ENCODE data around the gene TM7SF3. TPM values are rescaled to one million over a fixed set of nuclear protein-coding genes. Genes with fewer than 3 reads are reported as not detected.

The TM7SF3 gene
- total and polyA plus RNA-seq, 2 donors (not counting 3 experiments of a cell fraction or from before 2014, with no cell fraction given) = 54.8 to 70.7 TPM

GRCh38 chr12:26940516-26941214, 73.5 kb downstream of the TM7SF3 start:
- POLR2A ChIA-PET = no interaction called here
- peak overlapping the region; percentile 40 for H3K9ac ChIP-seq (replicated peaks; ENCODE audit: extremely low read depth, insufficient read depth, low read length)

DNA sequence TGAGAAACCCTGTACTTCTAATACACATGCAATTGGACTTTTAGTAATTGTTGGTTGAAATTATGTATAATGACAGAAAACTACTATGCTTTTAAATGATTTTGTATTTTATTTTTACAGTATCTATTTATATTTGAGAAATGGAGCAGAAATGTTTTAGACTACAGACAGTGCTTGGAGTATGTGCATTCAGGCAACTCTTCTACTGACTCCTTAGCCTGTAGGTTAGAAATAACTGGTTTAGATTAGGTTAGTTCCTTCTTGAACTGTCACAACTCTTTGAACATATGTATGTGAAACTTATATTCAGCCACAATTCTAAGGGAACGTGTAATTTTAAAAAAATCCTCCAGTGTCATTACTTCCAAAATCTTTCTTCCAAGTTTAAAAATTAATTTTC, 74.2 kb downstream of the TM7SF3 start:
- H3K9me1 ChIP-seq (replicated peaks; ENCODE audit: control insufficient read depth, extremely low read depth, insufficient read depth, low read length) = no peaks in the 10 kb centered on the region
- peaks cover 51% of the 10 kb centered on the region for H3K4me1 ChIP-seq (ENCODE audit: control insufficient read depth, extremely low read depth, insufficient read depth, low read length)
- dilution Hi-C loops (cut with MboI; ENCODE audit: extremely low pct_ligation_motif_present, low sequenced_read_pairs) (no loop called here), intact Hi-C loops (cut with micrococcal nuclease) (loop anchor here (5.0 to 10.0 kb wide), 2 partner anchors 355 to 762 kb away; no protein-coding TSS in a partner anchor)
- H3K4me2 ChIP-seq (ENCODE audit: insufficient read depth, low read length) = peak overlapping the region; percentile 90
- no peaks in the 10 kb centered on the region for H3K36me3 ChIP-seq (ENCODE audit: control insufficient read depth in 2 of 2, extremely low read depth in 1 of 2, insufficient read depth in 2 of 2, low read length in 2 of 2)
- peak overlapping the region; percentile 86 for H3K9ac ChIP-seq (replicated peaks; ENCODE audit: extremely low read depth, insufficient read depth, low read length)
- CTCF ChIA-PET = interaction anchor here (1.0 to 1.7 kb wide), 2 partner anchors 351 to 366 kb away, joined by 3 to 6 read pairs; no protein-coding TSS in a partner anchor
- TF ChIP-seq CTCF (IDR thresholded peaks at IDR 0.05; ENCODE audit: extremely low read depth in 1 of 2, insufficient read depth in 1 of 2, low read depth in 1 of 2, low read length in 2 of 2) (no peak), MYC (IDR thresholded peaks at IDR 0.05; ENCODE audit: low read depth, low read length) (no peak), GATA2 (IDR thresholded peaks at IDR 0.05; ENCODE audit: insufficient read depth, insufficient read length, low read depth, low read length) (no peak)
- DNase-seq (ENCODE audit: low read depth, low spot score) = no peak
- no TSS peak for BruUV-seq (replicated peaks)
- H3K27me3 ChIP-seq (ENCODE audit: control insufficient read depth in 2 of 2, insufficient read depth in 2 of 2, low read length in 2 of 2) = no peaks in the 10 kb centered on the region
- POLR2A ChIA-PET = no interaction called here
- H3K4me3 ChIP-seq (replicated peaks in 1 of 3; ENCODE audit: insufficient read depth in 1 of 3, low read depth in 1 of 3, low read length in 3 of 3) = peak overlapping the region in 2 of 3 experiments; percentile 88 to 94
- H3K79me2 ChIP-seq (ENCODE audit: control insufficient read depth, insufficient read depth, low read length) = peaks cover 89% of the 10 kb centered on the region
- peaks cover 4% of the 10 kb centered on the region for H4K20me1 ChIP-seq (replicated peaks; ENCODE audit: control insufficient read depth, extremely low read depth, insufficient read depth, low read length)
- H3K9me3 ChIP-seq (replicated peaks; ENCODE audit: control insufficient read depth, insufficient read depth, low read length) = no peaks in the 10 kb centered on the region
- no peak overlapping the region for H2AFZ ChIP-seq (ENCODE audit: low read depth, low read length)
- H3K27ac ChIP-seq (ENCODE audit: insufficient read depth, low read depth, low read length) = no peak overlapping the region
- no peak for FAIRE-seq

More at GRCh38 chr12:26940516-26941214, 73.5 kb downstream of the TM7SF3 start:
- TF ChIP-seq POLR2AphosphoS5 (IDR thresholded peaks at IDR 0.05; ENCODE audit: insufficient read depth, low read depth, low read length) = no peak
- Histone ChIP-seq H2AFZ (ENCODE audit: low read depth, low read length) (no peak overlapping the region), H4K20me1 (replicated peaks; ENCODE audit: control insufficient read depth, extremely low read depth, insufficient read depth, low read length) (peaks cover 5% of the 10 kb centered on the region), H3K27me3 (ENCODE audit: control insufficient read depth in 2 of 2, insufficient read depth in 2 of 2, low read length in 2 of 2) (no peaks in the 10 kb centered on the region), H3K9me1 (replicated peaks; ENCODE audit: control insufficient read depth, extremely low read depth, insufficient read depth, low read length) (no peaks in the 10 kb centered on the region), H3K27ac (ENCODE audit: insufficient read depth, low read depth, low read length) (peak overlapping the region; percentile 38), H3K4me1 (ENCODE audit: control insufficient read depth, extremely low read depth, insufficient read depth, low read length) (peaks cover 51% of the 10 kb centered on the region), H3K9me3 (replicated peaks; ENCODE audit: control insufficient read depth, insufficient read depth, low read length) (no peaks in the 10 kb centered on the region), H3K4me2 (ENCODE audit: insufficient read depth, low read length) (peak overlapping the region; percentile 90), H3K79me2 (ENCODE audit: control insufficient read depth, insufficient read depth, low read length) (peaks cover 90% of the 10 kb centered on the region), H3K4me3 (replicated peaks in 1 of 3; ENCODE audit: insufficient read depth in 1 of 3, low read depth in 1 of 3, low read length in 3 of 3) (peak overlapping the region in 1 of 3 experiments; percentile 19), H3K36me3 (ENCODE audit: control insufficient read depth in 2 of 2, extremely low read depth in 1 of 2, insufficient read depth in 2 of 2, low read length in 2 of 2) (no peaks in the 10 kb centered on the region)
- CTCF ChIA-PET = interaction anchor here (0.6 kb wide), 1 partner anchor 70 kb away, joined by 3 read pairs; no protein-coding TSS in a partner anchor
- no TSS peak for BruUV-seq (replicated peaks)
- FAIRE-seq (no peak), DNase-seq (ENCODE audit: low read depth, low spot score) (no peak)
- intact Hi-C loops (cut with micrococcal nuclease) (no loop called here), dilution Hi-C loops (cut with MboI; ENCODE audit: extremely low pct_ligation_motif_present, low sequenced_read_pairs) (no loop called here)

All from endothelial cell of umbilical vein (primary cell).